Astrocyte (in vitro differentiated cells and primary cell): ENCODE measurements around the gene RIBC1.

Experiments
- EZH2 ChIP-seq: IDR thresholded peaks from 2 replicates; pipeline ENCODE4 v1.6.1; 2012; ENCODE audit warnings: mild to moderate bottlenecking, low read length, inconsistent platforms; ENCODE audit not compliant: insufficient read depth
- TF ChIP-seq, protein P1 (sequence below): IDR thresholded peaks from 2 replicates; pipeline ENCODE4 v1.5.1; 2011; ENCODE audit warnings: low read depth, mild to moderate bottlenecking, inconsistent platforms, low read length, moderate library complexity; ENCODE audit not compliant: insufficient read depth

DNA sequence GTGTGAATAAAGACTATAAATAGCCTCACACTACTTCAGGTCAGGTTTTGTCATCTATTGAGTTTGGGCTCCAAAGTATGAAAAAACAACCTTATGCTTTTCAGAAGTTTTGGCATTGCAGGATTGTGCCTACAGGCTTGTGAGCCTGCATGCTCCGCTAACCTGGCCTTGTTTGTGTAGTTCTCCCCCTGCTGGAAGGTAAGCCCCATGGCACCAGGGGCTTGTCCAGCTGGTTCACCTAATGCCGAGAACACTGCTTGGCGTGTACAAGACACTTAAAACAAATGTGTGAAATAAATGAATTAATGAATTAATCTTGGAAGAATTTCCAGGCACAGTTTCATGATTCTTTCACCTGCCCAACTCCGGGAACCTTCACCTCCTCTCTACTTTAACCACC is 13.3 kb downstream of the RIBC1 start:
- TF ChIP-seq EZH2 = no peak
- TF ChIP-seq, protein P1, sequence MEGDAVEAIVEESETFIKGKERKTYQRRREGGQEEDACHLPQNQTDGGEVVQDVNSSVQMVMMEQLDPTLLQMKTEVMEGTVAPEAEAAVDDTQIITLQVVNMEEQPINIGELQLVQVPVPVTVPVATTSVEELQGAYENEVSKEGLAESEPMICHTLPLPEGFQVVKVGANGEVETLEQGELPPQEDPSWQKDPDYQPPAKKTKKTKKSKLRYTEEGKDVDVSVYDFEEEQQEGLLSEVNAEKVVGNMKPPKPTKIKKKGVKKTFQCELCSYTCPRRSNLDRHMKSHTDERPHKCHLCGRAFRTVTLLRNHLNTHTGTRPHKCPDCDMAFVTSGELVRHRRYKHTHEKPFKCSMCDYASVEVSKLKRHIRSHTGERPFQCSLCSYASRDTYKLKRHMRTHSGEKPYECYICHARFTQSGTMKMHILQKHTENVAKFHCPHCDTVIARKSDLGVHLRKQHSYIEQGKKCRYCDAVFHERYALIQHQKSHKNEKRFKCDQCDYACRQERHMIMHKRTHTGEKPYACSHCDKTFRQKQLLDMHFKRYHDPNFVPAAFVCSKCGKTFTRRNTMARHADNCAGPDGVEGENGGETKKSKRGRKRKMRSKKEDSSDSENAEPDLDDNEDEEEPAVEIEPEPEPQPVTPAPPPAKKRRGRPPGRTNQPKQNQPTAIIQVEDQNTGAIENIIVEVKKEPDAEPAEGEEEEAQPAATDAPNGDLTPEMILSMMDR = peak; percentile 65
